SK-N-SH (cell line): Measurements from ENCODE around the gene DVL1.

Experiments used
- CTCF ChIP-seq: fragments of 200-600 bp; sonication (generic); IDR thresholded peaks from 2 replicates; pipeline ENCODE4 v1.6.1; 2017; ENCODE audit warnings: antibody characterized with exemption, mild to moderate bottlenecking, moderate library complexity
- EP300 ChIP-seq, 2 experiments: IDR thresholded peaks; 2 replicates each; pipeline versions ENCODE4 v1.4.0 to v1.6.1; 2012; ENCODE audit warnings: borderline replicate concordance in 1 of 2, low read depth in 1 of 2, low read length in 1 of 2
- GABPA ChIP-seq: IDR thresholded peaks from 2 replicates; pipeline ENCODE4 v1.4.0; 2012; ENCODE audit warnings: low read depth, mild to moderate bottlenecking
- GATA2 ChIP-seq: sonication (generic); formaldehyde crosslinking; IDR thresholded peaks from 2 replicates; pipeline ENCODE4 v1.5.0; 2020; ENCODE audit warnings: mild to moderate bottlenecking, missing genetic modification reagents
- JUND ChIP-seq: IDR thresholded peaks from 2 replicates; pipeline ENCODE4 v1.4.0; 2012
- MEF2A ChIP-seq: IDR thresholded peaks from 2 replicates; pipeline ENCODE4 v1.4.0; 2012; ENCODE audit warnings: low read depth, borderline replicate concordance
- POLR2AphosphoS5 ChIP-seq: IDR thresholded peaks from 2 replicates; pipeline ENCODE4 v1.6.1; 2012; ENCODE audit warnings: low read depth, low read length
- RAD21 ChIP-seq: IDR thresholded peaks from 2 replicates; pipeline ENCODE4 v1.6.1; 2012; ENCODE audit warnings: mild to moderate bottlenecking, low read length
- RFX5 ChIP-seq: IDR thresholded peaks from 2 replicates; pipeline ENCODE4 v1.6.1; 2012; ENCODE audit warnings: mild to moderate bottlenecking, improper control_type of control experiment, low read length
- RXRA ChIP-seq: IDR thresholded peaks from 2 replicates; pipeline ENCODE4 v1.4.0; 2012; ENCODE audit warnings: low read depth, mild to moderate bottlenecking, borderline replicate concordance
- TEAD4 ChIP-seq: IDR thresholded peaks from 2 replicates; pipeline ENCODE4 v1.4.0; 2012; ENCODE audit warnings: mild to moderate bottlenecking, borderline replicate concordance; ENCODE audit not compliant: insufficient read depth

- TF ChIP-seq GATA2 = no peak
- no peak for TF ChIP-seq RAD21
- no peak for TF ChIP-seq TEAD4
- TF ChIP-seq RXRA = no peak
- TF ChIP-seq CTCF = no peak
- no peak for TF ChIP-seq MEF2A
- TF ChIP-seq EP300 (IDR thresholded peaks at IDR 0.05; ENCODE audit: borderline replicate concordance in 1 of 2, low read depth in 1 of 2, low read length in 1 of 2) = no peak
- TF ChIP-seq POLR2AphosphoS5 = no peak
- no peak for TF ChIP-seq JUND
- no peak for TF ChIP-seq GABPA
- no peak for TF ChIP-seq RFX5
Observed at GRCh38 chr1:1336931-1337792, 12.1 kb downstream of the DVL1 start.
